Stimulated activated CD4-positive, alpha-beta T cell treated with anti-CD3 and anti-CD28 coated beads, TNF-alpha, amount 100 ng/mL, for 4 hours (primary cell): ENCODE measurements around the gene PDE4C.

Experiments
- DNase-seq, 3 experiments: peaks; one replicate each; pipeline ENCODE4 v3.0.0-alpha.2; 2020; ENCODE audit warnings: low read depth in 3 of 3

Gene PDE4C

DNA sequence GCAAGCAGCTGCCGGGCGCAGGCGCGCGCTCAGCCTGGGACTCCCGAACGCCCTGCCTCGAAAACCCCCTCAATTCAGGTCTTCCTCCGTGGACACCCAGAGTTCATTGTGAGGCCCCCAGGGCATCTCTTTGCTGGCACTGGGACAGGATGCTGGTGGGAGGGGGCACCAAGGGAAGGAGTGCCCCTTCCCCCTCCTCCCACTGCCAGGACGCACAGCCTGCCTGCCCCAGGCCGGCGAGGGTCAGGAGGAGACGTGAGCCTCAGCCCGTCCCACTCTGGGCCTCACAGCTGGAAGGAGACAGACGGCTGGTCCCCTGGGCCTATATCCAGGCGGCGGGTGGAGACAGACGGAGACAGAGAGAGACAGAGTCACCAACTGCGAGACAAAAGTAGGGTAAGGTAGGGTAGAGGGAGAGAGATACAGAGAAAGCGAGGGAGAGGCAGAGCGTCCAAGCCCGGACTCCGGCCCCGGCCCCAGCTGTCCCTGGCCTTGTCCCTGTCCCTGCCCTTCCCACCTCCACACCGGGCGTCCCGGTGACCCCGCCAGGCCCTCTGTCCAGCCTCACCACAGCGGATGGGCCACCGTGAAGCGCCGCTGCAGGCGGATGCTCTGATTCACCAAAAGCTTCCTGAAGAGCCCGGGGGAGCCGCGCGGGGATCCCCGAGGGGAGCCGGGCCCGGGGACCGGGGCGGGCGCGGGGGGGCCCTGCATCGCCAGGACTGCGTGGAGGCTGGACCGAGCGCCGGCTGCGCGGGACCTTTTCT is at the start of gene PDE4C:
Gene PDE4C (minus strand): TSS at position 737 of the 767 bp plus-strand sequence. CDS start 23 bp downstream, at position 714.
- DNase-seq = no peak

DNA sequence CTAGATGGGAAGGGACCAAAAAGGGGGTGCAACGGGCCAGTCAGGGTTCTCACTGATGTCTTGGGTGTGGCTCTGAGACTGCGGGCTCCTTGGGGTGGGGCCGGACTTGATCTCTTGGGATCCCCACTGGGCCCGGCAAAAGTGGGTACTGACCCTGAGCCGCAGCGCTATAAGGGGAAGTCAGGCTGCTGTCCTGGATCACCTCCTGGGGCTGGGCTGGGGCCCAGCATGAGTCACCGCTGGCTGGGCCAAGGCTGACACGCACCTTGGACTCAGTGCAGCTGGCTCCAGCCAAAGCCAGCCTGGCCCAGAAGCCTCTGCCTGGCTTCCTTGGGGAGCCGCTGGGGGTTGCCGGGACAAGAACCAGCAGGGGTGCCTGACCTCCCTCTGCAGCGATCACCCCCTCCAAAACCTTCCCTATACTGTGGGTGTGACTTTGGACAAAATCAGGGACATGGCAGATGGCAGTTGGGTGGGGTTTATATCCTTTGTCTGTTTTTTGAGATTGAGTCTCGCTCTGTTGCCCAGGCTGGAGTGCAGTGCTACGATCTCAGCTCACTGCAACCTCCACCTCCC is 48.6 kb upstream of the PDE4C start:
- DNase-seq = no peak

DNA sequence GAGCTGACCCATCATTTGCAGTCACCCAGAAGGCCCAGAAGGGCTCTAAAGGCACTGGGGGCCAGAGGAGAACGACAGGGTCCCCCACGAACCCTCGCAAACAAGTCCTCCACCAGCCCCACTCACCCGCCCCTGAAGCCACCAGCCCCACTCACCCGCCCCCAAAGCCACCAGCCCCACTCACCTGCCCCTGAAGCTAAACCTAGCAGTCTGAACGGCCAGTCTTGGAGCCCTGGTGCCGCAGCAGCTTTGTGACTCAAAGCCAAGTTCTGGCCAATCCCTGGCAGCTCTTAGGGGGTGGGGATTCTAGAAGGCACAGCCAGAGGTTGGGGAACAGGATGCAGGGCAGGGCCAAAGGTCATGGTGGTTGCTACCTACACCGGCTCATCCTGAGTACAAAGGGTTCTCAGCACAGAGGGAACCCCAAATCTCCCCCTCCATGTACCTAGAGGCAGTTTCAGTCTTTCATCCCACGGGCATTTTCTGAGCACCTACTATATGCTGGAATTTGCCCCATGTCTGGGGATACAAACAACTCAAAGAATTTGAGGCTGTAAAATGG is 48.1 kb upstream of the PDE4C start, which contains the start of gene IQCN:
Gene IQCN (minus strand): TSS at position 234 of the 562 bp plus-strand sequence. CDS start 4,974 bp downstream, outside the sequence.
- no peak for DNase-seq

DNA sequence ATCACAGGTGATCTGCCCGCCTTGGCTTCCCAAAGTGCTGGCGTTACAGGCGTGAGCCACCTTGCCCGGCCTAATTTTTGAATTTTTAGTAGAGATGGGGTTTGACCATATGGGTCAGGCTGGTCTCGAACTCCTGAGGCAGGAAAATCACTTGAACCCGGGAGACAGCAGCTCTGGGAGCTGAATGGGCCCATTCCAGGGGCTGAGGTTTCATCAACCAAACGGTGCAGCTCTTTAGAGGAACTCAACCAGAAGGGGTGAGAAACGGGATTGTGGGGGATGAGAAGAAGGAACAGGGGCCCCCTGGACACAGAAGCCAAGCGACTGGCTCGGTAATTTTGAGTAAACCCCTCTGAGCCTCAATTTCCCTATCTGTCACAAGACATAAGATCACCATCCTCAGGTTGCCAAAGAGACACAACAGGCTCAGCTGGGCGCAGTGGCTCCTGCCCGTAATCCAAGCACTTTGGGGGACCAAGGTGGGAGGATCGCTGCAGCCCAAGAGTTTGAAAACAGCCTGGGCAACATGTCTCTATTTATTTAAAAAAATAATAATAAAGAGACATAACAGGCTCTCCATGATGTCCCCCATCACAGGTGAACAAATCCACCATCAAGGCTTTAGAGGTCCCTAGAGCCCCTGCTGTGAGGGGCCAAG is 47.5 kb upstream of the PDE4C start:
- DNase-seq = no peak

DNA sequence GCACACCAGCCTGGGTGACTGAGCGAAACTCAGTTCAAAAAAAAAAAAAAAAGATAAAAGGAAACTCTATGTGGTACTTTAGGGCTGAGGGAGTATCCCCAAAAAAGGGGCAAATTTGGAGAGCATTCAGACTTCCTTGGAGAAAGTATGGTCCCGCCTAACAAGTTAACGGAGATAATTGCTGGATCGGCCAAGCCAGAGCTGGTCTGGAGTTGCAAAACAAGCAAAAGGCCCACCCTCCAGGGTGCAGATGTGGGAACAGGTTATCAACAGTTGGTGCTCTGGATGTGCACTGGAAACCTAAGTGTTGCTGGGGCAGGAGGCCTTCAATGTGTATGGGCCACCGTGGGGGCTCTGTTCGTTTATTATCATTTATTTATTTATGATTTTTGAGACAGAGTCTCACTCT is 45.2 kb upstream of the PDE4C start:
- DNase-seq = no peak

DNA sequence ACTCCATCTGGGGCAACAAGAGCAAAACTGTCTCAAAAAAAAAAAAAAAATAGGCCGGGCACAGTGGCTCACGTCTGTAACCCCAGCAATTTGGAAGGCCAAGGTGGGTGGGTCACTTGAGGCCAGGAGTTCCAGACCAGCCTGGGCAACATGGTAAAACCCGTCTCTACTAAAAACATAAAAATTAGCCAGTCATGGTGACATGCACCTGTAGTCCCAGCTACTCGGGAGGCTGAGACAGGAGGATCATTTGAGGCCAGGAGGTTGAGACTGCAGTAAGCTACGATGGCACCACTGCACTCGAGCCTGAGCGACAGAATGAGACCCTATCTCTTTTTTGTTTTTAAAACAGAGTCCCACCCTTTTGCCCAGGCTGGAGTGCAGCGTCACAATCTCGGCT is 44.1 kb upstream of the PDE4C start:
- no peak for DNase-seq

DNA sequence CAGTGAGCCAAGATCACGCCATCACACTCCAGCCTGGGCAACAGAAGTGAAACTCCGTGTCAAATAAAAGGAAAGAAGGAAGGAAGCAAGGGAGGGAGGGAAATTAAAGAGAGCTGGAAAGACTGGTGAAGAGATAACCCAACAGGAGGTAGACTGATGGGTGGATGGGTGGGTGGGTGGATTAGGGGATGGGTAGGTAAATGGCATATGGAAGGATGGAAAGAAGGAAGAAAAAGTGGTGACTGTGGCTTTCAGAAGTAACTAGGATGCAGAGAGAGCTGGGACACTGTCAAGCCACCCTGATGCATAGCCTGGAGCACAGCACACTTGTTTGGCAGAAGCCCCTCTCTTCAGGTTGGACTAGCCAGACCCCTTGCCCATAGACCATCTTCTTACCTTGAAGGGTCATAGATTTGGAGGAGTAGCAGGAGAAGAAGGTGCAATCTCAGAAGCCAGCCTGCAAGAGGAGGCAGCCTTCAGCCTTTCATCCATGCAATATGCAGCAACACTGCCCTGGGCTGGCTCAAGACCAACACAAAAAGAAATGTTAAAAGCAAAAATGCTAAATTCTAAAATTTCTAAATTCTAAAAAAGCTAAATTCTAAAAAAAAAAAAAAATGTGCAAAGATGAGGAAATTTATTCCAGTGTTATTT is 43.0 kb upstream of the PDE4C start:
- DNase-seq = no peak

DNA sequence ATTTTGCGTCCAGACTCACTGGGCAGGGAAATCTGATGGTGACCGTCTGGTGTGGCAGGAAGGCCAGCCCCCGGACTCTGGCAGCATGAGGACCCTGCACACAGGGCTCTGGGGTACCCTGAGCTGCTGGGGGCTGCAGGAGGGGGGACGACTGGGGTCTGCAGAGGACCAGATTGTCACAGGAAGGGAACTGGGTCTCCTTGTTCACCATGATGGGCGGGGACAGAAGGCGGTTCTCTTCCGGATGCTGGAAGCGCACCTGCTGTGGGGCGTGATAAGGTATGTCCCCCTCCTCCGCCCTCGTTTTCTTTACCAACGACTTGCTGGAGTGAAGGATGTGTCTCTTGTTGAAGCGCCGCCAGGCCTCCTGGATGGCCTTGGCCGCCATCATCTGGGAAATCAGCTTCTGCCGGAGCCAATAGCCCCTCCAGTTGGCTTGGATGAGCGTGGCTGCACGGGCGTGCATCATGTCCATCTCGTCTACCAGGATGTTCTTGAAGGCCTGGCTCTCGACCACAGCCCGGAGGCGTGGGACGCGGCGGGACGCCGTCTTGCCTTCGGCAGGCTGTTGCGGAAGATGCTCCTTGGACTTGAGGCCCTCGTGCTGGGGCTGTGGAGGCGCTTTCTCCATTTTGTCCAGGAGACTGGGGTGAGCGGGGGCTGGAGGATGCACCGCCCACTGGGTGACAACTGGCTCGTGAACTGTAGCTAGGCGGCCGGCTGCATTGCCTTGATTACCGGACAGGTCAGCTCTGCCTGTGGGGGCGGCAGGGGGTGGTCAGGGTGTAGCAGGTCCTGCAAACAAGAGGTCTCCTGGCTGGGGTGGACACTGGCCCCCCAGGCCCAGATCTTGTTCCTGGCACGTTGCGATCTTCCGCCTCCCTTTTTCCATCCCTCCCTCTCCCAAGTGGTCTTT is 40.8 kb upstream of the PDE4C start:
- no peak for DNase-seq

DNA sequence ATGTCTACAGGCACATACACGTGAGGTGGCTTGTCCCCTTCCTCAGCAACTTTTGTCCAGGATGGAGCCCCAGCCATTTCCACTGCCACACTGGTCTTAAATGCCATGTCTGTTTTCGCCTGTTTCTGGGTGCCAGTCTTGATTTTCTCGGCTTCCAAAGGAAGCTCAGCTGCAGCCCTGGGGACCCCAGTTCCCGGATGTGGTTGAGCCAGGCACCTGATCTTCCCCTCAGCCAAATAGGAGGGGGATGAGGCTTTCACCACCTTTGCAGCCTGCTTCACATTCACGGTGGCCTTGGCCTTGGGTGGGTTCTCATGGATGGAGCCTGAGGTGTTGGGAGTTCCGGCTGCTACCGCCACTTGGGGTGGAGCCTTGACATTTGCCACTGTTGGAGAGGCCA is 39.3 kb upstream of the PDE4C start:
- no peak for DNase-seq

DNA sequence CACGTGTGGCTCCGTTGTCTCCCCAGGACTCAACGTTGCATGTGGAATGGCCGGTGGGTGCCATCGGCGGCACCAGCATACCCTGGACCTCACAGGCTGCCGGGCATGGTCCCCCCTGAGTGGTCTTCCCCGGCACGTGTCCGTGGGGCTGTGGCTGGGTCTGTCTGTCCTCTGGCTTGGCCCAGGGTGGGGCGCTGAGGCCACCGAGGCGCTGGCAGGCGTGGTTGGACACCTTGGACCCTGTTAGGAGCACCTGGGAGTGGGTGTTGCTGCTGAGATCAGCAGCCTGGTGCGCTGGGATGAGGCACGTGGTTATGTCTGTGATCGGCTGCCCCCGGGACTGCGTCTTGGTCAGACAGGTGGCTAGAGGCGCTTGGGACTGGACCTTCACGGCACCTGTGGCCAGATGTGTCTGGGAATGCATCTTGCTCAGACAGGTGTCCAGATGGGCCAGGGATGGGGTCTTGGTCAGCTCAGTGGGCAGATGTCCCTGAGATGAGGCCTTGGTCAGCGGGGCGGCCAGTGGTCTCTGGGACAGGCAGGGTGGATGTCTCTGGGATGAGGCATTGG is 38.8 kb upstream of the PDE4C start:
- DNase-seq = no peak

DNA sequence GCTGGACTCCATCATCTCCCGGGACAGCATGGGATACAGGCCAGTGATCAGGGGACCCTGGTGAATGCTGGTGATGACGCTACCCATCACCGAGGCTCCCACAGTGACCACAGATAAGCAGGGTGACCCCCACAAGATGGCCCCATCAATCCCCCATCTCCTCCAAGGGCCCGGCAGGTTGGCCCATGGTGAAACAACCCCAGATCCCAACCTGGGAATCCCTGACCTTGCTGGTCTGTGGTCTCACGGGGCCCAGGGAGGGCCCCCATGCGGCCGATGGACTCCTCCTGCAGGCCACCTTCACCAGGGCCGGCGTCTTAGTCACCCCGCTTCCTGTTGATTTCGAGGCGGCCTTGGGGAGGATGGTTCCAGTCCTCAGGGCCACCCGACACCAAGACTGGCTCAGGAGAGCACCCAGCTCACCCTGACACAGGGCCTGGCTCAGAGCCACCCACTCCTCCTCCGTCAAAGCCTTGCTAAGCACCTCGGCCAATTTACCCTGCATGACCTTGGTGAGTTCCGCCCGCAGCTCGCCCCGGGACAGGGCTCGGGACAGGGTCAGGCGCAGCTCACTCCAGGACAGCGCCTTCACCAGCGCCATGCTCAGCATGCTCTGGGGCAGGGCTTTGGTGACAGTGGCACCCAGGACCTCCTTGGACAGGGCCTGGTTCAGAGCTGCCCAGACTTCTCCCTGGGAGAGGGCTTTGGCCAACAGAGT is 38.1 kb upstream of the PDE4C start:
- no peak for DNase-seq

DNA sequence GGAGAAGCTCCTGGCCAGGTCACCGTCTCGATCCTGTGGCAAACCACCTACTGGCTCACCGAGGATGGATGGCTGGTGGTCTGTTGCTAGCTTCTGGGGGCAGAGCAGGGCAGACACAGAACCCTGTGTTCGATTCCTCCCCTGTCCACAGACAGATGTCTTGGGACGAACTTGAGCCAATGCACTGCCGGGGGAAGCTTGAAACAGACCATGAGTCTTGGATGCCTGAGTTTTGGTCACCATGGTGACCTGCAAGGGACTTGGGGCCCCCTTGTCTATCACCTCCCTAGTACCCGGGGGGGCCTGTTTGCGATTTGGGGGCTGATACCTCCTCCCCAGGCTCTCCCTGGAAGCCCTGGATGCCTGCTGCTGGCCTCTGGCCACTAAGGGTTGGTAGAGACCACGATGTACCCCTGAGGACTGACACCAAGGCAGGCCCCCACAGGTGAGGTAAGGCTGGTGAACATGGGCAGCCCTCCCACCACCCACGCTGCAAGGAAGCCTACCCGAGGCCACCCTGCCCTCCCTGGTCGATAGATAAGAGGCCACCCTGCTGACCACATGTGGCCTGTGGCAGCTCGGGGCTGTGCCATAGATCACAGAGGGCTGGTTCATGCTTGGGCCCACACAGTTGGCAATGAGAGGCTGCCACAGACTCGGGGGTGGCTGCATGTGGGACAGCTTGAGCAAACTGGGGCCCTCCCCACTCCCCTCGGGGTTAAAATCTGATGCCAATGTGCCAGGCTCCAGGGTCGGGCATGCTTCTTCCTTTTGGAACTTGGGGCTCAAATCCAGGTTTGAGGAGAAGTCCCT is 37.3 kb upstream of the PDE4C start:
- DNase-seq = no peak

DNA sequence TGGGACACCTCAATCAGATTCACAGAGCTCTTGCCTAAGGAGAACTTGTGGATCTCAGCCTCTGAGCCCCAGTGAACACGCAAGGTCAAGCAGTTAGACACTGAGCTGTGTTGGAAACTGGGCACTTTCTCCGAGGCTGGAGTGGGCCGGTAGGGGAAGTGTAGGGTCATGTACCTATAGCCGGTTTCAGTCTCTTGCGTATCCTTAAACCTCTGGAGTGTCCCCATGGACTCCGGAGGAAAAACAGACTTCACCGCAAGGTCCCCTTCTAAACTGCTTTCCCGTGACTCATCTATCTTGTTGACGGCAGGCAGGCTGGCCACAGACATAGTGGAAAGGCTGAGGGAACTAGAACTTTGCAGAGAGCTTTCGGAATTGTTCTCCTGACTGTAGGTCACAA is 36.7 kb upstream of the PDE4C start:
- no peak for DNase-seq

DNA sequence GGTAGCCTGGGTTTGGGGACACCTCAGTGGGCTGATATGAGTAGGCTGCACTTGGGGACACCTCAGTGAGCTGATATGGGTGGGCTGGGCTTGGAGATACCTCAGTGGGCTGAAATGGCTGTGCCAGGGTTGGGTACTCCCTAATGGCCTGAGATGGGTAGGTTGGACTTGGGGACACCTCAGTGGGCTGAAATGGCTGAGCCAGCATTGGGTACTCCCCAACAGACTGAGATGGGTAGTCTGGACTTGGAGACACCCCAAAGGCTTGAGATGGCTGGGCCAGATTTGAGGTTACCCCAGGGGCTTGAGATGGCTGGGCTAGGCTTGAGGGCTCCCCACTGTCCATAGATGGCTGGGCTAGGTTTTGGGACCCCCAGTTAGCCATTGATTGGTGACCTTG is 35.9 kb upstream of the PDE4C start:
- no peak for DNase-seq

DNA sequence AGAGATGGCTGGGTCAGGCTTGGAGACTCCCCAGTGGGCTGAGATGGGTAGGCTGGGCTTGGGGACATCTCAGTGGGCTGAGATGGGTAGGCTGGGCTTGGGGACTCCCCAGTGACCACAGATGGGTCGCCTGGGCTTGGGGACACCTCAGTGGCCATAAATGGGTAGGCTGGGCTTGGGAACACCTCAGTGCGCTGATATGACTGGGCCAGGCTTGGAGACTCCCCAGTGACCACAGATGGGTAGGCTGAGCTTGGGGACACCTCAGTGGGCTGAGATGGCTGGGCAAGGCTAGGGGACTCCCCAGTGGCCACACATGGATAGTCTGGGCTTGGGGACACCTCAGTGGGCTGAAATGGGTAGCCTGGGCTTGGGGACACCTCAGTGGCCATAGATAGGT is 35.2 kb upstream of the PDE4C start:
- no peak for DNase-seq

DNA sequence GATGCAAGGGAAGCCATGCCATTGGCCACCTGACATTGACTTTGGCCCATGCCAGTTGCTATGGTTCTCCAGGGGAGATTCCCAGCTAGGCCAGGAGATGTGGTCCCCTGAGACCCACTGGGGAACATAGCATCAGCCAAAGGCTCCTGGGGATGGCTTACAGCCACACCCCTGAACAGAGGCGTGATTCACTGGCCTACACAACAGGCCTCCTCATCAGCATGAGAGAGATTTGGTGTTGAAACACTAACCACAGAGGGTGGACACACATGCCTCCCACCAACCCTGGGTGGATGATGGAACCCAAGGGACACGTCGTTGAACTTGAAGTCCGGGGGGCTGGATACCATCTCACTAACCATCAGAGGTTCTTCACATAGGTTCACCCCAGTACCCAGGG is 33.7 kb upstream of the PDE4C start:
- DNase-seq = no peak

DNA sequence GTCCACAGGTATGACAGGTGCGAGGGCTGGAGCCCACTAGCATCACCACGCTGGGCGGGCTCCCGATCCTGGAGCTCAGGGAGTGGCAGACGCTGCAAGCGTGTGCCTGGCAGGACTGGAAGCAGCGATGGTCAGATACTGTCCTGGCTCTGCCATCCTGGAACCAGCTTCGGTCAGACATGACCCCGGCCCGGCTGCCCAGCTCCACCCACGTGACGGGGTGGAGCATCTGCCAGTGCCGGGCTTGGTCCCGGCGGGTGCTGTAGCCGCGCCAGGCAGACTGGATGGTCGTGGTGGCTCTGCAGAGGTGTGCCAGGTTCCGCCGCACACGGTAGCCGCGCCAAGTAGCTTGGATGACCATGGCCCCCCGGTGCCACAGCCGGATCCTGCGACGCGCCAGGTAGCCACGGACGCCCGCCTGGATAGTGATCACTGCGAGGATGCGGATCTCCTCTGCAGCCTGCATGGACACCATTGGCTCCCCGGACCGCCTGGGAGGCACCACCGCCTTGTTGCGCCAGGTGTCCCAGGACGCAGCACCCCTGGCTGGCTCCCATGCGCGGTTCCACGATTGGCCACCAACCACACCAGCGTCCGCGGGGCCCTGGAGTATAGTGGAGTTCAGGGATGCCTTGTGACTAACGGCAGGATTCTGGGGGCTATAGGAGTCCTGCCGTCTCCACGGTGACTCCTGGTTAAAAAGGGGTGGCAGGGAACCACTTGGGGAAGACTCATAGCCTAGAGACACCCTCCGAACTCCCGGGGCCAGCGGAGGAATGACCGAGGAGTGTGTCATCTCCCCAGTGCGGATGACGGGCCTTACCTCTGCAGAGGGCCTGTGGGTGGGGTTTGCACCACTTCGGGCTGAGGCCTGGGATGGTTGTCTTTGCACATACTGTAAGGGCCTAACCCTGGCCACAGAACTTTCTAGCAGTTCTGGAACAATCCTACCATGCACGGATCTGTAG is 31.5 kb upstream of the PDE4C start:
- no peak for DNase-seq
